Measurements from ENCODE around the gene COL23A1.

DNA sequence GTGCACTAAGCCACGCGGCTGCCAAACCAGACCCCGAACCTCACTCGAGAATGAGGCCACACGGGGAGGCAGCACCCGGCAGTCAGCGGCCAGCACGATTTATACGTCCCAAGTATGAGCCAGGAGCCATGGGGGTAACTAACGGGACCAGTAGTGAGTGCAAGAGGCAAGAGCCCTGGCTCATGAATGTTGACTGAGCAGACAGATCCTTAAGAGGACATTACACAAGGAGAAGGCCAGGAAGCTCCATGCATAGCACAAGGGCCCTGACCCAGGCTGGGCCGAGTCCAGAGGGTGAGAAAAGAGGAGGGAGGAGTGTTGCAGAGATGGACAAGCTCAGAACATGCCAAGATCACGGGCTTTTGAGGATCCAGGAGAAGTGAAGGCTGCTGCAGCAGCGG lies 299.0 kb downstream of the COL23A1 start:
- TF ChIP-seq, protein P1, sequence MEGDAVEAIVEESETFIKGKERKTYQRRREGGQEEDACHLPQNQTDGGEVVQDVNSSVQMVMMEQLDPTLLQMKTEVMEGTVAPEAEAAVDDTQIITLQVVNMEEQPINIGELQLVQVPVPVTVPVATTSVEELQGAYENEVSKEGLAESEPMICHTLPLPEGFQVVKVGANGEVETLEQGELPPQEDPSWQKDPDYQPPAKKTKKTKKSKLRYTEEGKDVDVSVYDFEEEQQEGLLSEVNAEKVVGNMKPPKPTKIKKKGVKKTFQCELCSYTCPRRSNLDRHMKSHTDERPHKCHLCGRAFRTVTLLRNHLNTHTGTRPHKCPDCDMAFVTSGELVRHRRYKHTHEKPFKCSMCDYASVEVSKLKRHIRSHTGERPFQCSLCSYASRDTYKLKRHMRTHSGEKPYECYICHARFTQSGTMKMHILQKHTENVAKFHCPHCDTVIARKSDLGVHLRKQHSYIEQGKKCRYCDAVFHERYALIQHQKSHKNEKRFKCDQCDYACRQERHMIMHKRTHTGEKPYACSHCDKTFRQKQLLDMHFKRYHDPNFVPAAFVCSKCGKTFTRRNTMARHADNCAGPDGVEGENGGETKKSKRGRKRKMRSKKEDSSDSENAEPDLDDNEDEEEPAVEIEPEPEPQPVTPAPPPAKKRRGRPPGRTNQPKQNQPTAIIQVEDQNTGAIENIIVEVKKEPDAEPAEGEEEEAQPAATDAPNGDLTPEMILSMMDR (conservative IDR thresholded peaks at IDR 0.05; ENCODE audit: low read depth, low read length), result no peak
- TF ChIP-seq EZH2 (IDR thresholded peaks at IDR 0.05; ENCODE audit: borderline replicate concordance, low read depth, low read length, poor library complexity, severe bottlenecking), result no peak
